NCI-H1694 treated with DMSO at 0.1 percent for 48 hours (cell line): ENCODE measurements around the gene CCDC181.
"Not testable (repeated sequence)": the region's sequence is repeated elsewhere in the genome, so short reads cannot be mapped to it uniquely, and the experiment has no call there.

Experiments
- DNase-seq: peaks from one replicate; lab custom pipeline; 2025; lab: John Stamatoyannopoulos, UW

Gene CCDC181

GRCh38 chr1:169427081-169427641 lies at the start of gene CCDC181:
Gene CCDC181, minus strand, starts transcription at chr1:169427474. Its CDS starts 2,547 bp downstream, at chr1:169424927.
- DNase-seq: peak; percentile 93

GRCh38 chr1:169475806-169476387 lies 48.6 kb upstream of the CCDC181 start:
- no peak for DNase-seq

DNA sequence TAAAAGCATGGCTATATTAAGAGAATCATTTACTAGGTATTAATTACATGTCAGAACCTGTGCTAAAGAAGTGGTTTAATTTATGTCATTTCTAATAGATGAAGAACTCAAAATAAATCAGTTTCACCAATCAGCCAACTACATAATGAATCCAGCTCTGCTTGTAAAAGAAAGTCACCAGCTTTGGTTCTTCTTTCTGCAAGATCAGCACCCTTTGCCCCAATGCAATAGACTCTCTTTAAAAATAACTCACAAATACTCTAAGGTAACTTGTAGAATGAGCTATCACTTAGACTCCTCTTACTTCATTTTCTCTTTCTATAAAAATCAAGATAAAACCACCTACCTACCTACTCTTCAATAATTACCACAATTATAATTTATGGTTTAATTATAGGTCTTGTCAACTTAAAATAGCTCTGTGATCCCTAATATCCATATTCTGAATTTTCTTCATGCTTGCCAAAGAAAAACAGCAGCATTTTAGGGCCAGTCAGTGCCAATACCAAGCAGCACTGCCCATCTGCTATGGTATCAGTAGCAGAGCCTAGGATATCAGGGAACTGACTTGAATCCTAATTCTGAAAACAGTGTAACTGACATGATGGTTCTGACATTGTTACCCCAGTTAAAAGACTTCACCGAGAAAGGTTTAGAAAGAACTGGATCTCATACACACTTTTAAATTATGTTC lies 47.2 kb upstream of the CCDC181 start:
- DNase-seq: no peak

DNA sequence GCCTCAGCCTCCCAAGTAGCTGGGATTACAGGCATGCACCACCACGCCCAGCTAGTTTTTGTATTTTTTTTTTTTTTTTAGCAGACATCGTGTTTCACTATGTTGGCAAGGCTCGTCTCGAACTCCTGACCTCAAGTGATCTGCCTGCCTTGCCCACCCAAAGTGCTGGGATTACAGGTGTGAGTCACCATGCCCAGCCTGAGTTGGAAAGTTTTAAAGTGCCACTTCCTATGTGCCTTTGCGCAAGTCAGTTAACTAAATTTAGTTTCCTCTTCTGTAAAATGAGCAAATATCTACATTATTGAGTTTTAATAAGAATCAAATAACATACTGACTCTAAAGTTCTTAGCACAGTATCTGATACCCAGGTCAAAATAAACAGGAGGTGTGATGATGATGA lies 46.1 kb upstream of the CCDC181 start:
- DNase-seq: no peak

GRCh38 chr1:169472738-169473137 lies 45.5 kb upstream of the CCDC181 start:
- DNase-seq: no peak

- no peak for DNase-seq
Observed at GRCh38 chr1:169468982-169469381, 41.7 kb upstream of the CCDC181 start.

DNA sequence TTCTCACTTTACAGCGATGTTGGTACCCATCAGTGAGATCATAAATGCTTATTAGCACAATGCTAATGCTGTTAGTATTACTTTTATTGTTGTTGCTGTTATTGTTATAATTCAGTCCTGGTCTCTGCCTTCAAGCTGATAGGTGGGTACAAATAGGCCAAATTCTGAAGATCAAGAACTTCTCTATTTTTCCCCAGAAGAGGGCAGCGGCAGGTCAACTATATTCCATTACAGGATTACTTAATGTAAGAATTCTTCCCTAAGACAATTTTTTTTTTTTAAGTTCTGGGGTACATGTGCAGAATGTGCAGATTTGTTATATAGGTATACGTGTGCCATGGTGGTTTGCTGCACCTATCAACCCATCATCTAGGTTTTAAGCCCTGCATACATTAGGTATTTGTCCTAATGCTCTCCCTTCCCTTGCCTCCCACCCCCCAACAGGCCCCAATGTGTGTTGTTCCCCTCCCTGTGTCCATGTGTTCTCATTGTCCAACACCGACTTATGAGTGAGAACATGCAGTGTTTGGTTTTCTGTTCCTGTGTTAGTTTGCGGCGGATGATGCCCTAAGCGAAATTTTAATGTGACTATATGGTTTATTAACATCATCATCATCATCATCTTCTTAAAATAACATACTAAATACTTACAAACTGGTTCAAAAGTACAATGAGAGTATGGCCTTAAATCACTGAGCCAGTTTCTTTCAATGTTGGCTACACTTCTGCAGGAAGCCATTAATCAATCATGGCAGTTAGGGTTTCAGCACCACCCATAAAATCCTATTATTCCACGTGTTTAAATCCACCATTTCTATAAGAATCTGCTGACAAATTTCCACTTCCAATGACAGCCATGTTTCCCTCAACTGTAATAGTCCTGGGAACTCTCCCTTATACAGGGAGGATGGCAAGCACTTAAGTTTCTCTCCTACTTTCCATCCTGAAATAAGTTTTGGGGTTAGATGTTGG lies 39.3 kb upstream of the CCDC181 start:
- DNase-seq: peak; percentile 4

DNA sequence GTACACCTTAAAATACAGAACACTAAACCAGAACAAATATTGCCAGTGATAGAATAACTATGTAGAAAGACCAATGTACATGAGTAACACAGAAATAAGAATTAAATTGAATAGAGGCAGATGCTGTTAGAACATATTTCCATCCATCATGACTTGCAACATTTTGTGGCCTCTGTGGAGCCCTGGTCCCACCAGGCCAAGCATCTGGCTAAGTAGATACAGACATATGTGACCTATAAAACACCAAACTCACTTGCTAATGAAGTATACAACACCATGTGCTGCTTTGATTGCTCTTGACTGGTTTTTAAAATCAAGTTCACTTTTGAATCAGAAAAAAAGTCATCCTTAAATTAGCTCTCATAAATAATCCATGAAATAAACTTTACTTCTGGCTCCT lies 38.0 kb upstream of the CCDC181 start:
- peak; percentile 9 for DNase-seq

DNA sequence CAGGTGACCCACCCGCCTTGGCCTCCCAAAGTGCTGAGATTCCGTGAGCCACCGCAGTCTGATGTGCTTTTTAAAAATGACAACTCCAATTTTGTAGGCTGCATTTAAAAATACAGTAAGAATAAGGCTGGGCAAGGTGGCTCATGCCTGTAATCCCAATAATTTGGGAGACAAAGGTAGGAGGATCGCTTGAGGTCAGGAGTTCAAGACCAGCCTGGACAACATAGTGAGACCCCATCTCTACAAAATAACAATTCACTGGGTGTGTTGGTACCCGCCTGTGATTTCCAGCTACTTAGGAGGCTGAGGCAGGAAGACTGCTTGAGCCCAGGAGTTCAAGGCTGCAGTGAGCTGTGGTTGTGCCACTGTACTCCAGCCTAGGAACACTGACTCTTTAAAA lies 35.1 kb upstream of the CCDC181 start:
- no peak for DNase-seq

- DNase-seq: no peak
Observed at GRCh38 chr1:169461390-169462000, 34.2 kb upstream of the CCDC181 start.

- no peak for DNase-seq
Observed at GRCh38 chr1:169460191-169460833, 33.0 kb upstream of the CCDC181 start.

DNA sequence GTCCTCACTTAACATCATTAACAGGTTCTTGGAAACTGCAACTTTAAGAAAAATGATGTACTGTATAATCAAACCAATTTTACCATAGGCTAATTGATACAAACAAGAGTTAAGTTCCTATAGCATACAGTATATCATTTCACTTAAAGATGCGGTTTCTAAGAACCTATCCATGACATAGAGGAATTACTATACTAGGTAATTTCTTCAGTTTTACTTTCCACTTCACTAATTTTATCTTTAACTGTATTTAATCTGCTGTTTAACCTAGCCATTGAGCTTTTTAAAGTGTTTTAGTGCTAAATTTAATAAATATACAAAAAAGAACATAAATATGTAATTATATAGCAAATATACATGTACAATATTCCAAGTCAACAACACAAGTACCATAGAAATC lies 30.2 kb upstream of the CCDC181 start:
- DNase-seq: no peak

GRCh38 chr1:169456029-169456428 lies 28.8 kb upstream of the CCDC181 start:
- no peak for DNase-seq

DNA sequence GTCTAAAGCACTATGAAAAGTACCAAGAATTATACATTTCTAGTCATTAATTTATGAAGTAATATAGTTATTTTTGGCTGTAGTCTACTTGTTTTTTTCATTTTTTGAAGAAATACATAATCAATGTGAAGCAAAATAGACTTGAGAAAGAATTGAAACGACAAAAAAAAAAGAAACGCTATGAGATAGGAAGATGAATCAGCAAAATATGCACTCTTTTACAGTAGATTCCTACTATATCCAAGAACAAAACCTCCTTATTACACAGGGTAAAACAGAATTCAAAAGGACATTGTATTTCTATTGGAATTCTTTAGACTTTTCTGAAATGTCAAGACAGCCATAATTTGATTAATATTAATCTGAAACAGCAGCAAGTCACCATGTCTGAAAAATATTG lies 25.6 kb upstream of the CCDC181 start:
- DNase-seq: no peak

DNA sequence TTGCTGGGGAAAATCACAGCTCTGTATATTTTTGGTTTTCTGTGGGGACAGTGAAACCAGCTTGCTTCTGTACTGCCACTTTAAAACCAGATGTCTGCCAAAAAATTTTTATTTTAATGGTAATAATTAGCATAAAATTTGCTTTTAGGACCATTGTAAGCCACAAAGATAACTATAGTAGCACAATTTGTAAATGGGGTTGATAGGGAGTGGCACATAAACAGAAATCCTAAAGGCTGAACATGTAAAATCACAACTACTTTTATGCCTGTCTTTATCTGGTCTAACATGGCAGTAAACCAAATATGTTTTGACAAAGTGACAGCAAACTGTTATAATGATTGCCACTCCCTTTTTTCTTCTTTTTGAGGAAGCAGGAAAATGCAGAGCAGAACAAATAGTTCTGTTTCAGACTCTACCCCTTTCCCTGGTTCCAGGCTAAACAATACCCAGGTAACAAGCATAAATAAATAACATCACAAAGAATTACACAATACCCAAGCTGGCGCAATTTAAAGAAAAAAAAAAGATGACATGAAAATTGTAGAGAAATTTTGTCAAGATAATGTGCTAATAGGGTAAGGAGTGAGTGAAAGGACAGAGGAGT lies 24.0 kb upstream of the CCDC181 start:
- DNase-seq: no peak

DNA sequence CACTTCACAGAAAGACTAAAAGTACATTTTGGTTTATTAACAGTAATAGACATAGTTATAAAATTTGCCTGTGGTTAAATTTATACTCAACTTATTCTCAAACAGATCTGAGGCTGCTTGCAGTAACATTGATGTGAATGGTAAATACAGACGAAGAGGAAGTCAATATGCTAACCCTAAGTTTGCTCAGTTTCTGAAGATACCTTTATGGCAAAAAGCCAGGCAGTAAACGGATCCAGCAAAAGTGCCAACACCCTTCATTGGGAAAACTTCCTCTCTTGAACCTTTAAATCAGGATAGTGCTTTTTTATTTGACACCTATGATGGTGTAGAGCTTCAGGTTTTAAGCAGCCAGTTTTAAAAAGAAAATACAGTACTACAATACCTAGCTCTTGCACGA lies 16.6 kb upstream of the CCDC181 start:
- no peak for DNase-seq

GRCh38 chr1:169426174-169426705 lies 1.0 kb downstream of the CCDC181 start:
- no peak for DNase-seq

- no peak for DNase-seq
Observed at GRCh38 chr1:169421309-169421708, 6.0 kb downstream of the CCDC181 start.

DNA sequence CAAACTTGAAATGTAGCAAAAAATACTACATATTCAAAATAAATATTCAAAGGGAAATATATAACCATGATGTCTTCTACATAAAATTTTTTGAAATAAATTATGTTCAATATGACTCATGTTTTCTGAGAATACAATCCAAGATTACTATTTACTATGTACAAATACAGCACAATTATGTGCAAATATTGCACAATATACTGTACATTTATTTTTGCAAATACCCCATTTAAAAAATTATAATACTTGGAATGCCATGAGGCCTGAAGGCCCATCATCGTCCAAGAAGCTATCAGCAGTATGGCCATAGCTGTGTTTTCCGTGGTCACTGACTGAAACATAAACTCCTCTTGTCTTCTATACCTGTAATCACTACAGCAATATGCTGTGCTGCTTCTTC lies 12.3 kb downstream of the CCDC181 start:
- DNase-seq: no peak

DNA sequence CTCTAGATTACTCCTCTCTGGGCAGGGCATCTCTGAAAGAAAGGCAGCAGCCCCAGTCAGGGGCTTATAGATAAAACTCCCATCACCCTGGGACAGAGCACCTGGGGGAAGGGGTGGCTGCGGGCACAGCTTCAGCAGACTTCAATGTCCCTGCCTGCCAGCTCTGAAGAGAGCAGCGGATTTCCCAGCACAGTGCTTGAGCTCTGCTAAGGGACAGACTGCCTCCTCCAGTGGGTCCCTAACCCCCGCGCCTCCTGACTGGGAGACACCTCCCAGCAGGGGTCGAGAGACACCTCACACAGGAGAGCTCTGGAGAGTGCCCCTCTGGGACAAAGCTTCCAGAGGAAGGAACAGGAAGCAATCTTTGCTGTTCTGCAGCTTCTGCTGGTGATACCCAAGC lies 18.9 kb downstream of the CCDC181 start:
- not testable (repeated sequence) for DNase-seq

GRCh38 chr1:169402578-169402977 lies 24.7 kb downstream of the CCDC181 start:
- not testable (repeated sequence) for DNase-seq
